Cardiac septum (tissue), 1 donor: ENCODE data around the gene ABCG4. TPM values are rescaled to one million over a fixed set of nuclear protein-coding genes. Genes with fewer than 3 reads are reported as not detected.
"Not testable (repeated sequence)": the region's sequence is repeated elsewhere in the genome, so short reads cannot be mapped to it uniquely, and the experiment has no call there.

Experiments used
- DNase-seq: peaks from one replicate; pipeline ENCODE4 v3.0.0-alpha.2; 2020; ENCODE audit warnings: low spot score
- intact Hi-C: fragments of 100-400 bp; cut with DNase I; formaldehyde crosslinking; loops from one replicate; pipeline ENCODE4 v1.14.0; 2022
- total RNA-seq: library from RNA; stranded (reverse); fragmentation: NEBNext Ultra II Directional; extraction: Animal tissue kit (Norgen Biotek cat#: 25700); gene quantifications from one replicate; pipeline ENCODE4 v1.2.1, GENCODE V29; 2021
- donor health status: DM: no; HTN: no; CAD: no.

The ABCG4 gene
- total RNA-seq, 1 donor from 2014 or later, result 1.0 TPM

- intact Hi-C loops, result no loop called here
- no peak for DNase-seq
Measured at GRCh38 chr11:119114351-119114750, 34.5 kb upstream of the ABCG4 start.

GRCh38 chr11:119115484-119116234 is 33.2 kb upstream of the ABCG4 start:
- no peak for DNase-seq
- intact Hi-C loops, result no loop called here

- intact Hi-C loops, result no loop called here
- DNase-seq, result no peak
Measured at GRCh38 chr11:119116235-119116594, 32.6 kb upstream of the ABCG4 start.

GRCh38 chr11:119116601-119117000 is 32.3 kb upstream of the ABCG4 start:
- no peak for DNase-seq
- intact Hi-C loops, result no loop called here

GRCh38 chr11:119117004-119117706 is 31.7 kb upstream of the ABCG4 start:
- intact Hi-C loops, result no loop called here

GRCh38 chr11:119118227-119118626 is 30.6 kb upstream of the ABCG4 start:
- intact Hi-C loops, result no loop called here
- no peak for DNase-seq

More at GRCh38 chr11:119117004-119117706, 31.7 kb upstream of the ABCG4 start:
- no peak for DNase-seq

GRCh38 chr11:119118946-119119345 is 29.9 kb upstream of the ABCG4 start:
- no peak for DNase-seq

DNA sequence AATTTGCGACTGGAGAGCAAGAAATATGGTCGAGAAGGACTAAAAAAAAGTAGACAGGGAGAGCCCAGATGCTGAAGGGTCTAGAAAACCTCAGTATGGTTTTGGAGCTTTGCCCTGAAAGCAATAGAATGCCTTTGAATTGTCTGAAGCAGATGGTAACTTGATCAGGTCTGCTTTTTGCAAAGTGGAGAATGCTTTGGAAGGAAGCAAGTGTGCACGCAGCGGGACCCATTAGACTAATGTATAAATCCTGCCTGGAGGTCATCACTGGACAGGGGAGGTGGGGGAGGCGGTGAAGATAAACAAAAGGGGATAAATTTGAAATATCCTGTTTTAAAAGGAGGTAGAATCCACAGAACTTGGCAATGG is 28.2 kb upstream of the ABCG4 start:
- intact Hi-C loops, result loop anchor here (2.0 kb wide), 1 partner anchor 18 kb away; no protein-coding TSS in a partner anchor
- no peak for DNase-seq

More at GRCh38 chr11:119118946-119119345, 29.9 kb upstream of the ABCG4 start:
- intact Hi-C loops, result no loop called here

GRCh38 chr11:119121008-119121810 is 27.6 kb upstream of the ABCG4 start, which contains the start of gene HINFP:
Gene HINFP, plus strand, starts transcription at chr11:119121580. Its CDS starts 5,365 bp downstream, at chr11:119126945.
- DNase-seq, result peak; percentile 100
- intact Hi-C loops, result loop anchor here (2.0 kb wide), 1 partner anchor 18 kb away; no protein-coding TSS in a partner anchor

GRCh38 chr11:119121811-119122124 is 27.1 kb upstream of the ABCG4 start:
- intact Hi-C loops, result loop anchor here (2.0 kb wide), 1 partner anchor 19 kb away; no protein-coding TSS in a partner anchor
- DNase-seq, result no peak

GRCh38 chr11:119125821-119126220 is 23.0 kb upstream of the ABCG4 start:
- DNase-seq, result no peak
- intact Hi-C loops, result no loop called here

DNA sequence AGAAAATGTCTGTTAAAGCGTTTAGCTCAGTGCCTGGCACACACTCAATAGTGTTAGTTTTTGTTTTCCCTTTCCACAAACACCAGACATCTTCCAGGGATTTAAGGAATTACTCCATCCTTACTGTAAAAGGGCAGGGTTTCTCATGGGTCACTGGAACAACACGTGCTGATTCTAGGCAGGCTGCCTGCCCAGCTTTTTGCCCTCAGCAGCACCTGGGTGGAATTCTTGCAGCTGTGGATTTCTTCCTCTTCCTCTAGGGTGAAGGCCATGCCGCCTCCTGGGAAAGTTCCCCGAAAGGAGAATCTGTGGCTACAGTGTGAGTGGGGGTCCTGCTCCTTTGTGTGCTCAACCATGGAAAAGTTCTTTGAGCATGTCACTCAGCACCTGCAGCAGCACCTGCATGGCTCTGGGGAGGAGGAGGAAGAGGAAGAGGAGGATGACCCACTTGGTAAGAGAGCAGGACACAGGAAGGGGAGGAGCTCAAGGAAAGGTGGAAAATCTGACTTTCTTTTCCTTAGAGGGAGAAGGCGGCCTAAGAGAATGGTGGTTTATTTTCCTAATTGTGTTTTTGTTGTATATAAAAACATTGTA is 22.1 kb upstream of the ABCG4 start:
- intact Hi-C loops, result no loop called here
- DNase-seq, result no peak

GRCh38 chr11:119130662-119131061 is 18.2 kb upstream of the ABCG4 start:
- intact Hi-C loops, result no loop called here
- no peak for DNase-seq

DNA sequence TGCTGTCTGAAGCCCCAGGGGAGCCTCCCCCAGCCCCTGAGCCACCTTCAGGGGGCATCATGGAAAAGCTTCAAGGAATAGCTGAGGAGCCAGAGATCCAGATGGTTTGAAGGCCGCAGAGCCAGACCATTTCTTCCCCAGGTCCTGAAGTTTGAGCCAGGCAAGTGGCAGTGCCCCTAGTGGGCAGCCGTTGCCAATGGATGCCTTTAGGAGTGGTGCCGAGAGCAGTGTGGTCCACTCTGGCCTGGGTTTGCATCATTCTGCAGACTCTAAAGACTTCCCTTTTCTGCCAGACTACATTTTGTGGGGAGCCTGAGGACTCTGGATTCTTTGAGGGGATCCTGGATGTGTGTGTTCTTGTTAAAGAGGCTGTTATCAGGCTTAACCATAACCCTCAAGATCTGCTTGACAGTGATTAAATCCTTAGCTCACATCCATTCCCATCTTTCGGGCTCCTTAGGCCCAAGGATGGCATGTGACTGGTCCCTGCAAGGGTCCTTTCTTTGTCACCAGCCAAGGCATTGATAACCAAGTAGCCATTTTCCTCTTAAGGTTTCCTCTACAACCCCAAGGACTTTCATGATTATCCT is 14.4 kb upstream of the ABCG4 start:
- DNase-seq, result no peak
- intact Hi-C loops, result no loop called here

GRCh38 chr11:119139276-119139675 is 9.6 kb upstream of the ABCG4 start:
- intact Hi-C loops, DNase-seq: not testable (repeated sequence)

DNA sequence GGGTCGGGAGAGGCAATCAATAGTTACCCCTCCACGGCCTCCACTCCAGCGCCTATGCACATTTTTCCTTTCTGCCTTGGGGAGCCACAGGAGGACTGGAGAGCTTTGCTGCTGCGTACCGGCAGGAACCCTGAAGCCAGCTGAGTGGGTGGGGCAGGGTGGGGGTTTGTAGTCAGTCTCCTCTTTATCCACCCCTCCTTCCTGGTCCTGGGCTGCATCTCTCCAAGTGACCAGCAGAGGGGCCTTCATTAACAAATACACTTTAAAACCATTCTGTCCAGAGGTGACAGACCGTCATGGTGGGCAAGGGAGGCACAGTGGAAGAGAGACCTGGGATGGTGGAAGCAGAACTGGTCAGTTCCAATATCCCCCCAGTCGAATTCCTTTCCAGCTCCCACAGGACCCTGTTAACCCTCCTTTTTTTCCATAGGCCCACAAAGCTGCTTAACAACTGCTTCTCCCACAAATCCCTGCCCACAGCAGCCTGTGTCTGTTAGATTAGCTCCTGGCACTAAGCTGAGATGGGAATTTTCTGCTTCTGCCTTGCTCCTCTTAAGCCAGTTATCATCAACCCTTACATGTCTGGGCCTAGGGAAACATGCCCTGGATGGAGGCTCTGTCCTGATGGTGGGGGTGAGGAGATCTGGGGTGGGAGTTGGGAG is 3.9 kb upstream of the ABCG4 start:
- no peak for DNase-seq
- intact Hi-C loops, result loop anchor here (5.0 kb wide), 2 partner anchors 52 to 177 kb away; no protein-coding TSS in a partner anchor

- intact Hi-C loops, result loop anchor here (5.0 kb wide), 2 partner anchors 52 to 177 kb away; no protein-coding TSS in a partner anchor
- no peak for DNase-seq
Measured at GRCh38 chr11:119145551-119145950, 3.3 kb upstream of the ABCG4 start.

DNA sequence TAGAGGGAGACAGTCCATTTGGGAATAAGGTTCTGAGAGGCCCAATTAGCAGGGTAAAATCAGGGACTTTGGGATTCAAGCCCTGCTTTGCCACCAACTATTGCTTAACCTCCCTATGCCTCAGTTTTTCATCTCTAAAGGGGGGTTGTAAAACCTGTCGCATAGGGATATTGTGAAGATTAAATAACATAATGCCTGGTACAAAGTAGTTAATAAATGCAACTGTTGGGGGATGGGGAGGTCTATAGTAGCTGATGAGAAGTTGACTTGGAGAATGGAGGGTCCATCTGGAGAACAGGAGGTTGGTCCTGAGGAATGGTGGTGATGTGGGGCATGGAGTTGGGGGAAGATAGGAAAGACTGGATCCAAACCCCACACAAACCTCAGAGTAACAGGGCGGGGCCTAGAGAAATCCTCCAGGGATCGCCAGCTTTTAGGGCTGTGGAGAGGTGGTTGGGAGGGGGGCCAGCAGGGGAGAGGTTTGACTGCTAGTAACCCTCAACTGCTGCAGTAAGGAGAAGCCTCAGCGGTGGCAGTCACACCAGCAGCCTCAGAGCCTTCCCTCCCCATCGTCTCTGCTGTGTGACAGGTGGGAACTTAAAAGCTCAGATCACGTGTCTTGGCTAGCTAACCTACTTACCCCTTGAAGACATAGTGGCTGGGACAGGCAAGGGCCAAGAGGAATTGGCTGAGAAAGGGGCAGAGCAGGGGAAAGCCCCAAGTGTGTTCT is 1.1 kb upstream of the ABCG4 start:
- intact Hi-C loops, result loop anchor here (5.0 kb wide), 2 partner anchors 50 to 175 kb away; no protein-coding TSS in a partner anchor
- DNase-seq, result no peak
